SIG-M5 (cell line): ENCODE data around the gene UBL7.
"Not testable (repeated sequence)": the region's sequence is repeated elsewhere in the genome, so short reads cannot be mapped to it uniquely, and the experiment has no call there.

Experiments used
- DNase-seq: peaks from one replicate; lab custom pipeline; 2025; lab: John Stamatoyannopoulos, UW

Gene UBL7, protein sequence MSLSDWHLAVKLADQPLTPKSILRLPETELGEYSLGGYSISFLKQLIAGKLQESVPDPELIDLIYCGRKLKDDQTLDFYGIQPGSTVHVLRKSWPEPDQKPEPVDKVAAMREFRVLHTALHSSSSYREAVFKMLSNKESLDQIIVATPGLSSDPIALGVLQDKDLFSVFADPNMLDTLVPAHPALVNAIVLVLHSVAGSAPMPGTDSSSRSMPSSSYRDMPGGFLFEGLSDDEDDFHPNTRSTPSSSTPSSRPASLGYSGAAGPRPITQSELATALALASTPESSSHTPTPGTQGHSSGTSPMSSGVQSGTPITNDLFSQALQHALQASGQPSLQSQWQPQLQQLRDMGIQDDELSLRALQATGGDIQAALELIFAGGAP

DNA sequence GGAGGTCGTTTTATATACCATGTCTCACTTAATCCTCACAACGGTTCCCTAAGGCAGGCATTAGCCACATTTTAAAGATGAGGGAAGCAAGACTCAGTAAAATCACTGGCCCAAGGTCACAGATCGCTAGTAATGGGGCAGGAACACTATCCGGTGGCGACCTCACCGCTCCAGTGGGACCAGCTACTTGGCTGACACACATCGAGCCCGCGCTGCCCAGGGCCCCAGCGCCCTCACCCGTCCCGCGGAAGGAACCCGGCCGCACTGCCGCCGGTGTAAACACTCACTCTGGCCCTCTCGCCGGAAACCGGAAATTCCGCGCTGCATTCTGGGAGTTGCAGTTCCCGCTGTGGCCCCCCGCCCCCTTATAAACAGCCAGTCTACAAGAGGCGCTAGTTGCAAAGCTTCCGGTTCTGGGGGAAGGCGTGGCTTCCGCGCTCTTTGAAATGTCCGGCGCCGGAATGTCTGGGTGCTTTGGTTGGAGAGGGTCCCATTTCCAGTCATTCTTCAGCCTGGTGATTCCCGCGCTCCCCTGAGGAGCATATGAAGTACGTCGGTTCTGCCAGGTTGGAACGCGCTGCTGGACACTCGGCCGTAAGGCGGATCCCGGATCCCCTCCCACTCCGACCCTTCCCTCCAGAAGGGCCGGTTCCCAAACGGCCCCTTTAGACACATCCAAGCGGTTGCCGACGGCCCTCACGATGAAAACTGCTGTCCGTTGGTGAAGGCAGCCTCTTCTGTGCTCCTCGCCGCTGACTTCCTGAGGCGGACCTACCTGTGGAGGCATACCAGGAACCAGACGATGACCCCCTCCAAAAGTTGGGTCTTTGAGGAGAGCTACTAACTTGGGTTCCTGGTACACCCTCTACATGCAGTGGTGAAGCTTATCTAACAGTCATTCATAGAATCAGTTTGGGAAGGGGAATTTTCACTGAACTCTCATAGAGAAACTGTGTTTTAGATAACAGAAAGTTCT lies at the start of gene UBL7:
Gene UBL7 (minus strand): TSS at position 290 of the 976 bp plus-strand sequence. CDS start 2,293 bp downstream, outside the sequence.
- DNase-seq: peak; percentile 42

DNA sequence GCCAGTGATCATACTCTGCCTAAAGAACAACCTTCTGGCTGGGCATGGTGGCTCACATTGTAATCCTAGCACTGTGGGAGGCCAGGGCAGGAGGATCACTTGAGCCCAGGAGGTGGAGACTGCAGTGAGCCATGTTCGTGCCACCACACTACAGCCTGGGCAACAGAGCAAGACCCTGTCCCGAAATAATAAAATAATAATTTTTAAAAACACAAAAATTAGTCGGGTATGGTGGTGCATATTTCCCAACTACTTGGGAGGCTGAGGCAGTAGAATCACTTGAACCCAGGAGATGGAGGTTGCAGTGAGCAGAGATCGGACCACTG lies 45.5 kb upstream of the UBL7 start:
- no peak for DNase-seq

DNA sequence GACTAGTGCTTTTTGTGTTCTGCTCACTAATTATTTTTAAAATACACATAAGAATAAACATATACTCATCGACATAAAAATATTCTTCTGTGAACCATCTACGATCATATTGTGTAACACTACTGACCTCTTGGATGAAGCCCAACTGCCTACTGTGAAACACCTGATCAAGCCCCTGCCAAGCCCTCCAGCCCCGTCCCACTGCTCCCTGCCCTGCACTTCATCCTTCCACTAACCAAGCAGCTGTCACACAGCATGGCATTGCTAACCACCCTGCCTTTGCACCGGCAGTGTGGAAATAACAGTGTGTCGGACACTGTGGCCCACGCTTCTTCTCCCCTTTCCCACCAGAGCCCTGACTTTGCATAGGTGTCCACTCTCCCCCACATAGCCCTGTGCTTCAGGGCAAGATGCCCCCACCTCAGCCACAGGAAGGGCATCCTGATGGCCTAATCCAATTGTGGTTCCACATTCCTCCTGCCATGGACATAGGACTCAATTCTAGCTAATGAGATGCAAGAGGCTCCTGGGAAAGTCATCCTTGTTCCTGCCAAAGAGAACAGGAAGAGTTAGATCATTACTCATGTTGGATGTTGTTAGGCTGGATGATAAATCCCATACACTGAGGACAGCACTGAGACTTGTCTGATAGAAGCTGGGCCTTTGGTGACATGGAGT lies 45.0 kb upstream of the UBL7 start:
- DNase-seq: no peak

DNA sequence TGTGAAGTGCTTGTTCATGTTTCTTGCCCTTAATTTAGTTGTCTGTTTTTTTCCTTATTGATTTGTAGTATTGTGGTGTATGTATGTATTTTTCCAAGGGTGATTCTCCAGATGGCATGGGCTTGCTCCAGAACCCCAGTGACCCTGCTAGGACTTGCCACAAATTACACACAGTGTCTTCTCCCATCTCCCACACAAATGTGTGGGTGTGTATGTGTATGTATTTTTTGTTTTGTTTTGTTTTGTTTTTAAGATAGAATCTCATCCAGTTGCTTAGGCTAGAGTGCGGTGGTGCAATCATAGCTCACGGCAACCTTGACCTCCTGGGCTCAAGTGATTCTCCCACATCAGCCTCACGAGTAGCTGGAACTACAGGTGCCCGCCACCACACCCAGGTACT lies 43.9 kb upstream of the UBL7 start:
- DNase-seq: no peak

DNA sequence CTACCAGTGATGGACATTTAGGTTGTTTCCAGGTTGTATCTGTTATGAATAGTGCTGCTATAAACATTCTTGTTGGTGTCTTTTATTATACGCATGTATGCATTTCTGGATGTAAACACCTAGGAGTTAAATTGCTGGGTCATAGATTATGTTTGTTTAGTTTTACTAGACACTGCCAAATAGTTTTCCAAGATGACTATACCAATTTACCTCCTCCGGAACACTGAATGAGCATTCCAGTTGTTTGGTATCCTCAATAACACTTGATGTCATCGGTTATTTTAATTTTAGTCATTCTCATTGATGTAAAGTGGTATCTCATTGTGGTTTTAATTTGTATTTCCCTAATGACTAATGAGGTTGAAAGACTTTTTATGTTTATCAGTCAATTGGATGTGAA lies 43.5 kb upstream of the UBL7 start:
- DNase-seq: no peak

DNA sequence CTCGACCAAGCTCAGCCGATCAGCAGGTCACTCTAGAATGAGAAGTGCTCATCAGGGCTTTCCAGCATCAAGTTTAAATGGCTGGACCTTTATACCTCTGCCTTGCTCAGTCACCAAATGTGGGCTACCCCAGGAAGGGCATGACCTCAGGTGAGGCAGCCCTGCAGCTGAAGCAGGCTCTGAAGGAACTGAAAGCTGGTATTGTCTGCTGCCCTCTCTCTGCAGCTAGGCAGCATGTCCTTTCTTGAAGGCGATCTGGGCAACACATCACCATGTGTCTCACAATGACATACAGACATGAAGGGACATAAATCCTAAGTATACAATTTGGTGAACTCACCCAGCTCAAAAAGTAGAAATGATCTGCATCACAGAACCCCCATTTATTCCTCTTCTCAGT lies 41.3 kb upstream of the UBL7 start:
- no peak for DNase-seq

DNA sequence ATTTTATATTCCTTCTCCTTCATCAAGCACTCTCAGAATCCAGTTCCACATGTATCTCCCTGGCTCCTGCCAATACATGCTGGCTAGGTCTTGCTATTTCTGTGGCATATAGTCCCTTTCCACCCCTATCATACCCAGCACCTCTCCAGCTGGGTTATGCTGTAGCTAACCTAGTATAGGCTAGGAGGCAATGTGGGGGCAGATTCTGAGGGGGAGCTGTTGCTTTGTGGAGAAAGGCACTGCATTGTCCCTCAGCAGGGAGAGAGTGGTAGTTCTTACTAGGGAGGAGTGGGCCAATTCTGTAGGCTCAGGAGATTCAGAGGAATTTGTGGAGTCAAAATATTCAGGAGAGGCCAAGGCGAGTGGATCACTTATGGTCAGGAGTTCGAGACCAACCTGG lies 39.4 kb upstream of the UBL7 start:
- DNase-seq: no peak

DNA sequence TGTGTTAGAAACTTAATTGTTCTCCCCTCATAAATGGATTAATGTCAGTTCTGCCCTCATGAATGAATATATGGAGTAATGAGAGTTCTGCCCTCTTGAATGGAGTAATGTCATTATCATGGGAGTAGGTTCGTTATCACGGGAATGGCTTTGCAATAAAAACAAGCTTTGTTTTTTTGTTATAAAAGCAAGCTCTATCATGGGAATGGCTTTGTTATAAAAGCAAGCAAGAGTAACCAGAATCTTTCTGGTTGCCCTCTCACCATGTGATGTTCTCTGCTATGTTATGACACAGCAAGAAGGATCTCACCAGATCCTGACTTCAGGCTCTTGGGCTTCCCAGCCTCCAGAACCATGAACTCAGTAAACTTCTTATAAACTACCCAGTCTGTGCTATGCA lies 38.4 kb upstream of the UBL7 start:
- no peak for DNase-seq

DNA sequence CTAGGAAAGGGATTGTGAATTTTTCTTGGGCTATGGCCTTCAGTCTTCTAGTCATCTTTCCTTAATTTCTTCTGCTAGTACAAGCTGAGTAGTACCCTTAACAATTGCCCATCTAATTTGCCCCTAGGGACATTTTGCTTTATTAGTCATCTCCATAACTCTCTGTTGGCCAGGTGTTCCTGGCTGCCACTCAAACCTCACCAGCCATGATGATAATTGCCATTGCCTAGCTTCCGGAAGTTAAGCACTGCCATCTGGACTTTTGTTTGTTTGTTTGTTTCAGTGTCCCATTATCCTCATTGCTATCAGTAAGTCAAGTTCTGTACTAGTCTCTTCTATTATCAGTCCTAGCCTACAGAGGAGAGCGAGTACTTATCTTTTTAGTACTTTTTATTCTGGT lies 36.6 kb upstream of the UBL7 start:
- DNase-seq: no peak

DNA sequence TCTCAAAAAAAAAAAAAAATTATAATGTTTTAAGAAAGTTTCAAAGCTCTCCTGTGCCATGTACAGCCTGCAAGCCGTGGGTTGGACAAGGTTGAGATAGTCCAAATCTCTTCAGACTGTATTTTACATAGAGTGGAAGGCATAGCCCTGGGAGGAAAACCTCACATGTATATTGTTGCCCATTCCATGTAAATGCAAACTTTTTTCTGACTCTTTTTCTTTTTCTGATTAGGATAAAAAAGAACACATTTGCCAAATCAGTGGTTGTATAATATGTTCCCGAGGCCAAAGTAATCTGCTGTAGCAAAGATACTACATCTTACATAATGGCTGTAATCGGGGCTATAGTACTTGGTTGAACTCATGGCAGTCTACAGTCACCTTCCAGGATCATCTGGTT lies 35.7 kb upstream of the UBL7 start:
- DNase-seq: no peak

DNA sequence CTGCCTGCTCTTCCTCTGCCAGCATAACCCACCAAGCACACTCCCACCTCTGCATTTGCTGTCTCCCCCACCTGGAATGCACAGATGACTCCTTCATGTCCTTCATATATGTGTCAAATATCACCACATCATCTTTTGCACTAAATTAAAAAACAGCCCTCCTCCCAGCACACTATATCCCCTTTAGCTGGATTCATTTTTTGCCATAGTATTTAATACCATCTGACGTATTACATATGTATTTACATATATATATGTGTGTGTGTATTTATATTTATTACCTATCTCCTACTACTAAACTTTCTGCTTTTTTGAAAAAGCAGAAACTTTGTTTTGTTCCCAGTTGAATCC lies 29.4 kb upstream of the UBL7 start:
- DNase-seq: no peak

DNA sequence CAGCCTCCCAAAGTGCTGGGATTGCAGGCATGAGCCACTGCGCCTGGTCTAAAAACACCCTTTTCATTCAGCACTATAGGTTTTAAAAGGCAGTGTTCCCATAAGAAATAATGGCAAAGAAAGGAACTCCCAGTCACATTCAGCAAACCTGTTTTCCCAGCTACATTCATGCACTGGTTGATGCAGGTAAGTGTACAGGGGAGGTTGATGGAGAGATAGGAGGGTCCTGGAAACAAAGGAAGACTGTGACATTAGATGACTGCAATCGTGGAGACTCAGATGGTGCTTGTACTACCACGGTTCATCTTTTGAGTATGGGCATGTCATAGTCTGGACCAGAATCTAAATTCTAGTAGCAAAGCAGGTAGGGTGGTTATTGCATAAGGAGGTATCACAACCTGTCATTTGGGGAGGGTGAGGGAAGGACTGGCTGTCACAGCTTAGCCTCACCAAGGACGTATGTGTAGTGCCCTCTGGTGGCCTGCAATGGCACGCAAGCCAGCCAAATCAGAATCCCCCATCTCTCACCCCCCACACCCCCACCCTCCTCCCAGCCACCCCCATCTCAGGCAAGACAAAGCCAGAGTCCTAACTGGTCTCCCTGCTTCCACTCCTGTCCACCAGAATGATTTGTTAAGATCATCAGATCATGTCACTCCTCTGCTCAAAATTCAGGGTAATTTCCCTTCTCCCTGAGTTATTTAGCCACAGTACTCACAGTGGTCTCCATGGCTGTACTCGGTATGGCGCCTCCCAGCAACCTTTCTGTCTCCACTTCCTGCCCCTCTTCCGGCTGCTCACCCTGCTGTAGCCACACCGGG lies 28.8 kb upstream of the UBL7 start:
- no peak for DNase-seq

DNA sequence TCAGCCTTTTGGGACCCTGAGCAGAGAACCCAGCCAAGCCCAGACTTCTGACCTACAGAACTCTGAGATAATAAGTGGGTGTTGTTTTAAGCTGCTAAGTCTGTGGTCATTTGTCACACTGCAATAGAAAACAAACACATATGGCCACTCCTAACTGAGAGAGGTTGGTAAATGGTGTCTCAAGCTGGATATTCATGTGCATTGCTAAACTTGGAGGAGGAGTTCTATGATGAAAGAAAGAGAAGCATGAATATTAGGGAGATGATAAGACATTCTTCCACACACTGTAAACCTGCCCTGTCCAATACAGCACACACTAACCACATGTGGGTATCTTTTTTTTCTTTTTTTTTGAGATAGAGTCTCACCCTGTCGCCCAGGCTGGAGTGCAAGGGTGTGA lies 27.8 kb upstream of the UBL7 start:
- DNase-seq: no peak

DNA sequence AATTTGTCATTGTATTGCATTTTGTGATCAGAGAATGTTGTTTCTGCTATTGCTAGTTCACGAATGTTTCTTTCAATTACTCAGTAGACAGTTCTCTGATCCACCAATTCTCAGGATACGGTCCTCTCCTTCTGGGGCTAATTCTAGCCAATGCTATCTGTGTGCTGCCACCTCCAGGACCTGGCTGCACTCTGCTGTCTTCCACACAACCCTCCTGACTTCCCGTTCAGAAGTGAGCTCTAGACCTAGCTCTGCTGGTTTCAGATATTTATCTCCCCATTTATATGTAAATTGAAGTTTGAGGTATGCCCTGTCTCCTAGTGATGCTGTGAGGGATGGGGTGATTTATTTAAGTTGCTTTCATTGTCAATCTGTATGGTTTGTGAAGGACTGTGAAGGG lies 21.7 kb upstream of the UBL7 start:
- no peak for DNase-seq

DNA sequence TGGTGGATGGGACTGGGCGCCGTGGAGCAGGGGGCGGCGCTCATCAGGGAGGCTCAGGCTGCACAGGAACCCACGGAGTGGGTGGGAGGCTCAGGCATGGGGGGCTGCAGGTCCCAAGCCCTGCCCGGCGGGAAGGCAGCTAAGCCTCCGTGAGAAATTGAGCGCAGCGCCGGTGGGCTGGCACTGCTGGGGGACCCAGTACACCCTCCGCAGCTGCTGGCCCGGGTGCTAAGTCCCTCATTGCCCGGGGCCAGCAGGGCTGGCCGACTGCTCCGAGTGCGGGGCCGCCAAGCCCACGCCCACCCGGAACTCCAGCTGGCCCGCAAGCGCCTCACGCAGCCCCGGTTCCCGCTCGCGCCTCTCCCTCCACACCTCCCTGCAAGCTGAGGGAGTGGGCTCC lies 19.4 kb upstream of the UBL7 start:
- DNase-seq: not testable (repeated sequence)

DNA sequence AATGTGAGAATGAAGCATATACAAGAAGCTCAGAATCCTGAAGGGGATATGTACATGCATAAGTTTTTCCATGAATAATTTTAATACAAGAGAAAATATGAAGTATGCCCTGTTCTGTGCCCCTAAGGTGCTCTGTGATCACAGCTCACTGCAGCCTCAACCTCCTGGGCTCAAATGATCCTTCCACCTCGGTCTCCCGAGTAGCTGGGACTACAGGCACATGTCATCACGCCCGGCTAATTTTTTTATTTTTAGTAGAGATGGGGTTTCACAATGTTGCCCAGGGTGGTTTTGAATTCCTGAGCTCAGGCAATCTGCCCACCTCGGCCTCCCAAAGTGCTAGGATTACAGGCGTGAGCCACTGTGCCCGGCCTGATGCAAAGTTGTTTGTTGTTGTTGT lies 10.7 kb upstream of the UBL7 start:
- DNase-seq: not testable (repeated sequence)

DNA sequence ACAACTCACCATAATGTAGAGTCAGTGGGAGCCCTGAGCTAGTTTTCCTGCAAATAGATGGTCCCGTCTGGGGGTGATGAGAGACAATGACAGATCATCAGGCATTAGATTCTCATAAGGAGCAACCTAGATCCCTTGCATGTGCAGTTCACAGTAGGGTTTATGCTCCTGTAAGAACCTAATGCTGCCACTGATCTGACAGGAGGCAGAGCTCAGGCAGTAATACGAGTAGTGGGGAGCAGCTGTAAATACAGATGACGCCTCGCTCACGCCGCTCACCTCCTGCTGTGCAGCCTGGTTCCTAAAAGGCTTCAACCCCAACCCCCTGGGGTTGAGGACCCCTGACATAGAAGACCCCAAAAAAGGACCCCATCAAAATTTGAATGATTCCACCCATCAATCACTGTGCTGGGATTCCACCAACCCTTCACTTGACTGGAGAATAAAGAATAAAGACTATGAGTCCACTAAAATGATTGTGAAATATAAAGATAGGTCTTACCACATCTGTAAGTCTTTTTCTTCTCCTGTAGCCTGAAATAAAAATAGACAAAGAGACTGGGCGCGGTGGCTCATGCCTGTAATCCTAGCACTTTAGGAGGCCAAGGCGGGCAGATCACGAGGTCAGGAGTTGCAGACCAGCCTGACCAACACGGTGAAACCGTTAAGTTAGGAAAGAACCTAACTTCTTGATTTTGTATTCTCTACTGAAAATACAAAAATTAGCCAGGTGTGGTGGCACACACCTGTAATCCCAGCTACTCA lies 9.9 kb upstream of the UBL7 start:
- no peak for DNase-seq

DNA sequence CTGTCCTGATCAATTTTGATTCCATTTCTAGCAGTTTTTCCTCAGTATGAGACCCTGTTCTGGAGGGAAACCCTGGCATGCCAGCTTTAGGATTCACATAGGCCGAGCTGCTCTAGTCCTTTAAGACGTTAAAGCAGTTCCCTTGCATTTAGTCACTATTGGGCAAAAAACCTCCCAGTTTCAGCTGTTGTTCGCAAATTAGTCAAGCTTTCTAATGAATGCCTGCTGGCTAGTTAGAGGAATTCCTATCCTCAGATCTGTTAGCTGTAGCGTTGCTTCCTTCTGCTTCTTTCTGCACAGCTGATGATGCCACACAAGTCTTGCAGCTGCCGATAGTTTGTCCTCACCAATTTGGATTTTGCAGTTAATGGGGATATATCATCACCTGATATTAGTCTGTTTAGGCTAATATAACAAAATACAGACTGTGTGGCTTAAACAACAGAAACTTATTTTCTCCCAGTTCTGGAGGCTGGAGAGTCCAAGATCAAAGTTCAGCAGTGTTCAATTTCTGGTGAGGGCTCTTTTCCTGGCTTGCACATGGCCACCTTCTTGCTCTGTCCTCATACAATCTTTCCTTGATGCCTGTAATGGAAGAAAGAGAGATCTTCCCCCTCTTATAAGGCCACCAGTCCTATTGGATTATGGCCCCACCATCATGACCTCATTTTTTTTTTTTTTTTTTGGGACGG lies 7.5 kb upstream of the UBL7 start:
- no peak for DNase-seq

DNA sequence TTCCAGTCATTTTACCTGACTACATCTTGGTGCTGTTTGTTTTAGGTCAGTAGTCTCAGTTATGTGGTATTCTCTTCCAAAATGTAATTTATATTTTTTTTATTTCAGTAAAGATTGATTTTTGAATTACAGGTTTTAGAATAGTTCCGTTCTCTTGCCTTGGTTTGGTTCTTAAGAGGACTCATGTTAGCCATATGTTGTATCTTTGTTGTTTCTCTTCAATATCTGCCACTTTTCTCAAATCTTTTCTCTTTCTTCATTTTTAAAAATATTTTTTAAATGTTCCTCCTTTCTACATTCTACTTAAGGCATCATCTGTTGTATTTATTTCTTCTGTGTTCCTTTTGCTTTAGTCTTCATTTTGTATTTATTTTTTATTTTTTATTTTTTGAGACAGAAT lies 5.6 kb upstream of the UBL7 start:
- DNase-seq: no peak

DNA sequence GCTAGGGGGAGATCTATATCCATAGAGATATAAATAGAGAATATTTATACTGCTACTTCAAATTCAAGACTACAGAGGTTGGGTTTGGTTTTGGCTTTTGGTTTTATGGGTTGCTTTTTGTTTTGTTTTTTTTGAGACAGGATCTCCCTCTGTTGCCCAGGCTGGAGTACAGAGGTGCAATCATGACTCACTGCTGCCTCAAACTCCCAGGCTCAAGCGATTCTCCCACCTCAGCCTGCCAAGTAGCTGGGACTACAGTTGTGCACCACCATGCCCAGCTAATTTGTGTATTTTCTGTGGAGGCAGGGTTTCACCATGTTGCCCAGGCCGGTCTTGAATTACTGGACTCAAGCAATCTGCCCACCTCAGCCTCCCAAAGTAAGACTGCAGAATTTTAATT lies 3.9 kb upstream of the UBL7 start:
- no peak for DNase-seq

DNA sequence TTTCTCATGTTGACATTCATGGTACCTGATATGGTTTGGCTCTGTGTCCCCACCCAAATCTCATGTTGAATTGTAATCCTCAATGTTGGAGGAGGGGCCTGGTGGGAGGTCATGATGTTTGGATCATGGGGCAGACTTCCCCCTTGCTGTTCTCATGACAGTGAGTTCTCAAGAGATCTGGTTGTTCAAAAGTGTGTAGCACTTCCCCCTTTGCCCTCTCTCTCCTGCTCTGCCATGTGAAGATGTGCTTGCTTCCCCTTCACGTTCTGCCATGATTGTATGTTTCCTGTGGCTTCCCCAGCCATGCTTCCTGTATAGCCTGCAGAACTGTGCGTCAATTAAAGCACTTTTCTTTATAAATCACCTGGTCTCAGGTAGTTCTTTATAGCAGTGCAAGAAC lies 3.3 kb upstream of the UBL7 start:
- DNase-seq: no peak
